Measurements from ENCODE around the gene PPP1R2C.

PPP1R2C gene

GRCh38 chrX:42748067-42748850 is 29.7 kb downstream of the PPP1R2C start:
- no peak for DNase-seq

GRCh38 chrX:42746606-42747005 is 31.4 kb downstream of the PPP1R2C start:
- no peak for DNase-seq

GRCh38 chrX:42740456-42740855 is 37.5 kb downstream of the PPP1R2C start:
- no peak for DNase-seq

- DNase-seq = no peak
Observed at GRCh38 chrX:42739741-42740140, 38.2 kb downstream of the PPP1R2C start.

GRCh38 chrX:42739258-42739657 is 38.7 kb downstream of the PPP1R2C start:
- DNase-seq = no peak

- DNase-seq = no peak
Observed at GRCh38 chrX:42738552-42738951, 39.4 kb downstream of the PPP1R2C start.

- no peak for DNase-seq
Observed at GRCh38 chrX:42735250-42735649, 42.7 kb downstream of the PPP1R2C start.

GRCh38 chrX:42732506-42732905 is 45.5 kb downstream of the PPP1R2C start:
- no peak for DNase-seq

Data from activated naive CD4-positive, alpha-beta T cell (primary cell).